Stimulated activated CD4-positive, alpha-beta T cell treated with anti-CD3 and anti-CD28 coated beads, TNF-alpha, amount 100 ng/mL, for 4 hours (primary cell): ENCODE measurements around the gene POLR3GL.
"Not testable (repeated sequence)": the region's sequence is repeated elsewhere in the genome, so short reads cannot be mapped to it uniquely, and the experiment has no call there.

Experiments
- DNase-seq, 3 experiments: peaks; one replicate each; pipeline ENCODE4 v3.0.0-alpha.2; 2020; ENCODE audit warnings: low read depth in 3 of 3

The POLR3GL gene

GRCh38 chr1:145964328-145965118 lies at the start of gene POLR3GL, which contains the start of gene ANKRD34A:
TSS of gene POLR3GL (plus strand) at chr1:145964690. CDS start at chr1:145974866, 10,176 bp downstream.
TSS of gene ANKRD34A (minus strand) at chr1:145964575. CDS start at chr1:145961759, 2,816 bp downstream.
- DNase-seq = peak; percentile 73 to 84 (median 79)

- DNase-seq = no peak
Measured at GRCh38 chr1:145916745-145917144, 47.7 kb upstream of the POLR3GL start.

- DNase-seq = no peak
Measured at GRCh38 chr1:145917595-145917994, 46.9 kb upstream of the POLR3GL start.

GRCh38 chr1:145918144-145918991 lies 46.1 kb upstream of the POLR3GL start, which contains the start of gene PEX11B:
TSS of gene PEX11B (minus strand) at chr1:145918717. CDS start at chr1:145918688, 29 bp downstream.
- DNase-seq = peak; percentile 83 to 87 (median 86)

- DNase-seq = no peak
Measured at GRCh38 chr1:145918992-145919939, 45.2 kb upstream of the POLR3GL start.

GRCh38 chr1:145920297-145920696 lies 44.2 kb upstream of the POLR3GL start:
- DNase-seq = not testable (repeated sequence)

GRCh38 chr1:145922266-145922665 lies 42.2 kb upstream of the POLR3GL start:
- no peak for DNase-seq

GRCh38 chr1:145926686-145927062 lies 37.8 kb upstream of the POLR3GL start:
- no peak for DNase-seq

- peak; percentile 65 to 92 (median 90) for DNase-seq
Measured at GRCh38 chr1:145927063-145927886, 37.2 kb upstream of the POLR3GL start, which contains the start of gene RBM8A. TSS of gene RBM8A (minus strand) at chr1:145927484. CDS start at chr1:145927426, 58 bp downstream.

GRCh38 chr1:145927916-145928643 lies 36.4 kb upstream of the POLR3GL start:
- DNase-seq = no peak

GRCh38 chr1:145932522-145933009 lies 31.9 kb upstream of the POLR3GL start:
- DNase-seq = not testable (repeated sequence)

- DNase-seq = no peak
Measured at GRCh38 chr1:145935708-145936107, 28.8 kb upstream of the POLR3GL start.

- DNase-seq = no peak
Measured at GRCh38 chr1:145936247-145936646, 28.2 kb upstream of the POLR3GL start.

- DNase-seq = no peak
Measured at GRCh38 chr1:145937436-145937835, 27.1 kb upstream of the POLR3GL start.

- no peak for DNase-seq
Measured at GRCh38 chr1:145942405-145942804, 22.1 kb upstream of the POLR3GL start.

- DNase-seq = no peak
Measured at GRCh38 chr1:145942871-145943270, 21.6 kb upstream of the POLR3GL start.

- DNase-seq = no peak
Measured at GRCh38 chr1:145944532-145944931, 20.0 kb upstream of the POLR3GL start.

- no peak for DNase-seq
Measured at GRCh38 chr1:145946477-145946986, 18.0 kb upstream of the POLR3GL start.

- DNase-seq = no peak
Measured at GRCh38 chr1:145947551-145947950, 16.9 kb upstream of the POLR3GL start.
